Choroid plexus epithelial cell (primary cell): ENCODE measurements around the gene GPX1.

ENCODE experiments used
- DNase-seq: peaks from one replicate; pipeline ENCODE4 v3.0.0-alpha.2; 2010; ENCODE audit warnings: low read depth
- H3K4me3 ChIP-seq: 2 replicates; pipeline ENCODE4 v1.5.1; 2011; ENCODE audit warnings: low read depth, mild to moderate bottlenecking, control low read depth, low read length, moderate library complexity
- TF ChIP-seq, protein P1 (sequence below): conservative IDR thresholded peaks from 2 replicates; pipeline ENCODE4 v1.5.1; 2011; ENCODE audit warnings: low read depth, mild to moderate bottlenecking, control low read depth, inconsistent platforms, low read length, moderate library complexity

Gene GPX1

DNA sequence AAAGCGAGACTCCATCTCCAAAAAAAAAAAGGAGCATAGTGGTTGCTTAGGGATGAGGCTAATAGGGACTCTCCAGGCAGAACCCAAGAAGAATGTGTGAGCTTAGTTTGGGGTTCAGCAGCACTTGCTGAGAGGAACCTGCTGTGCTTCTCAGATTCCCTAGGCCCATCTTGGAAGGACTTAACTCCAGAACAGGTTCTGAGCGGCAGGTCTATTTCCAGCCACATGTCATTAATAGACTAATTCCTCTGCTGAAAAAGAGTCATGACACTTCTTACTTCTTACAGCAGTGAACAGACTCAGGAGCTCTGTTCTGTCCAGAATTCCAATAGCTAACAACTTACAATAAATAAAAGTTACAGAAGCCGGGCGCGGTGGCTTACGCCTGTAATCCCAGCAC, 31.1 kb upstream of the GPX1 start:
- TF ChIP-seq, protein P1, sequence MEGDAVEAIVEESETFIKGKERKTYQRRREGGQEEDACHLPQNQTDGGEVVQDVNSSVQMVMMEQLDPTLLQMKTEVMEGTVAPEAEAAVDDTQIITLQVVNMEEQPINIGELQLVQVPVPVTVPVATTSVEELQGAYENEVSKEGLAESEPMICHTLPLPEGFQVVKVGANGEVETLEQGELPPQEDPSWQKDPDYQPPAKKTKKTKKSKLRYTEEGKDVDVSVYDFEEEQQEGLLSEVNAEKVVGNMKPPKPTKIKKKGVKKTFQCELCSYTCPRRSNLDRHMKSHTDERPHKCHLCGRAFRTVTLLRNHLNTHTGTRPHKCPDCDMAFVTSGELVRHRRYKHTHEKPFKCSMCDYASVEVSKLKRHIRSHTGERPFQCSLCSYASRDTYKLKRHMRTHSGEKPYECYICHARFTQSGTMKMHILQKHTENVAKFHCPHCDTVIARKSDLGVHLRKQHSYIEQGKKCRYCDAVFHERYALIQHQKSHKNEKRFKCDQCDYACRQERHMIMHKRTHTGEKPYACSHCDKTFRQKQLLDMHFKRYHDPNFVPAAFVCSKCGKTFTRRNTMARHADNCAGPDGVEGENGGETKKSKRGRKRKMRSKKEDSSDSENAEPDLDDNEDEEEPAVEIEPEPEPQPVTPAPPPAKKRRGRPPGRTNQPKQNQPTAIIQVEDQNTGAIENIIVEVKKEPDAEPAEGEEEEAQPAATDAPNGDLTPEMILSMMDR: no peak
- no peak for DNase-seq
- H3K4me3 ChIP-seq: no peak overlapping the region

DNA sequence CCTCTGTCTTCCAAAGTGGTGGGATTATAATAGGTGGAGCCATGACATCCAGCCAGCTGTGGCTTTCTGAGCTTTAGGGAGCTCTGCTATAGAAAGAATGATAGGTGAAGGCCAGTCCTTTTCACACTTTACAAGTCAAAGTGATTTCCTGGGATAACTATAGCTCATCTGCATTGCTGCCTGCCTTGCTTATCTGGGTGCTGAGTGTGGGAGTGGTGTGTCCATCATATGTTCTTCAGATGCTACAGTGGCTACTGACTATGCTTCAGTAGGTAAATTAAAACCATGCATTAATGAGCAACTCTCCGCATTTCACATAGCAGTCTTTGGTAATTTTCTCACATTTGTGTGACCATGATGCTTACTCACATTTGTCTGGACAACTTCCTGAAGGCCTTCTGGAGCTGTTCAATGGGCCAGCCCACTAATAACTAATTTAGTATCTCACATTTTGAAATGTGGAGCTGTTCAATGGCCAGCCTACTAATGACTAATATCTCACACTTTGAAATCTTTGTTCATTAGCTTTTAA, 30.2 kb upstream of the GPX1 start:
- no peak for DNase-seq
- TF ChIP-seq, protein P1: no peak
- no peak overlapping the region for H3K4me3 ChIP-seq

DNA sequence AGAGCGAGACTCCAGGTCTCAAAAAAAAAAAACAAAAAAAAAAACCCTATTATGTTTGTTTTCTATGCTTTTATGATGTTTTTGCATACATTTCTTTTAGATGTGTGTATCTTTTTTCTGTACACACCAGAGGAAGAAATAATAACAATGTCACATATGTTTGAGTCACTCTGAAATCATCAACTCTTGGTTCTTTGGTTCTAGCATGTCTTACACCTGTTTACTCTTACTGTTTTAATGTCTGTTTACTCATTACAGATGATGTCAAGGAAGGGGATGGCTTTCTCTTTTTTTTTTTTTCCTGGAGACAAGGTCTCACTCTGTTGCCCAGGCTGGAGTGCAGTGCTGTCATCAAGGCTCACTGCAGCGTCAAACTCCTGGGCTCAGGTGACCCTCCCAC, 29.6 kb upstream of the GPX1 start:
- TF ChIP-seq, protein P1: no peak
- no peak overlapping the region for H3K4me3 ChIP-seq
- no peak for DNase-seq

DNA sequence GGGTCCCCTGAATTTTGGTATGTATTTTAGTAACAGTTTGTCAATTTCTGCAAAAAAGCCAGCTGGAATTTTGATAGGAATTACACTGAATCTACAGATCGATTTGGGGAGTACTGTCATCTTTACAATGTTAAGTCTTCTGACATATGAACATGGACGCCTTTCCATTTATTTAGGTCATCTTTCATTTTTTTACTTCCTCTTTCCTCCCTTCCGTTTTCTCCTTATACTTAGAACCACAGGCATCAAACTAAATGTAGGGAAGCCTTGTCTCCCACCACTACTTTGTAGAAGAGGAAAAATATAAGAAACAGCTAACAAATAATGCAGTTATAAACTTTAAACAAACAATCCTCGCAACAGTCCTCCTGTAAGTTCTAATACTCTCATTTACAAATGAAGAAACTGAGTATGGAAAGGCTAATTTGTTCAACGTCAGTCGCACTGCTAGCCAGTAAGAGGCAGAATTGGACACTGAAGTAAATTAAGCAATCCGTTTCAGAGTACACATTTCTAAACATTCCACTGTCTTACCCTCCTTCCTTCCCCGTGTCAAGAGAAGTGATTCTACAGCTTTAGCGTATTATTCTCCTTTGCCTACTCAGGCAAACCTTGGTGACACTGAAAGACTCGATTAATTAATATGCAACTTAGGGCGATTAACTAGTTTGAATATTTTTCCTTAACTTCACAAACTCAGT, 28.1 kb upstream of the GPX1 start:
- DNase-seq: no peak
- TF ChIP-seq, protein P1: no peak
- no peak overlapping the region for H3K4me3 ChIP-seq

DNA sequence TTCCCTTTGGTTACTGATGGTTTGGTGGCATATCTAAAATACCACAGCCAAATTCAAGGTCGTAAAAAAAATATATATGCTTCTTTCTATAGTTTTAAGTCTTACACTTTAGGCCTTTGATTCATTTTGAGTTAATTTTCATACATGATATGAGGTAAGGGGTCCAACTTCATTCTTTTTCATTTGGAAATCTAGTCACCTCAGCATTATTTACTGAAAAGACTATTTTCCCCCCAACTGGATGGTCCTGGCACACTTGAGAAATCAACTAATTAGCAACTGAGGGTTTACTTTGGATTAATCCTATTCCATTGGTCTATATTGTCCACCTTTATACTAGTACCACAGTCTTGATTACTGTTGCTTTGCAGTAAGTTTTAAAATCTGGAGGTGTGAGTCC, 27.5 kb upstream of the GPX1 start:
- no peak overlapping the region for H3K4me3 ChIP-seq
- TF ChIP-seq, protein P1: no peak

DNA sequence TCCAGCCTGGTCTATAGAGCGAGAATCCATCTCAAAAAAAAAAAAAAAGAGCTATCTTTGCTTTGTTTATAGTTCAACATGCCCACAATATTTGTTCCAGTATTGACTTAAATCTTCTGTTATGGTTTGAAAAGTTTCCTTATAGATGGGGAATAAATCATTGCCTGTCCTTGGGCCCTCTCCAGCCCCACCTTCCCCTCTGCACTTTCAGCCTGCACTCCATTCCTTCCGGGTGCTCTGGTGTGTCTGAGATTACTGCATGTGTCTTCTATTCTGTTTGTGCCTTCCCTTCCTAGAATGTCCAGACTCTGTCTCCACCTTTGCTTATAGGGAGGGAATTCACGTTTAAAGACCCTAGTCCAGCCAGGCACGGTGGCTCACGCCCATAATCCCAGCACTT, 25.2 kb upstream of the GPX1 start:
- DNase-seq: no peak
- H3K4me3 ChIP-seq: no peak overlapping the region
- TF ChIP-seq, protein P1: no peak

More for the DNA sequence above, 27.5 kb upstream of the GPX1 start:
- no peak for DNase-seq
